ENCODE data around the gene GLI3. TPM values are rescaled to one million over a fixed set of nuclear protein-coding genes. Genes with fewer than 3 reads are reported as not detected.

GLI3 gene
- total and polyA plus RNA-seq, 2 of the 8 experiments (the other 6 are each of a cell fraction or from before 2014, with no cell fraction given) = 8.0 to 31.1 TPM

GRCh38 chr7:42170724-42171123 is 66.3 kb downstream of the GLI3 start (continued):
- TF ChIP-seq SAP30 (IDR thresholded peaks at IDR 0.05; ENCODE audit: insufficient read depth, insufficient replicate concordance, low read length) = no peak
- TF ChIP-seq RAD21 (IDR thresholded peaks at IDR 0.05 in 1 of 2, conservative IDR thresholded peaks at IDR 0.05 in 1 of 2; ENCODE audit: low read depth in 2 of 2, low read length in 2 of 2) = no peak
